LNCaP clone FGC (cell line): Measurements from ENCODE around the gene EHD4.

Experiments
- DNase-seq: peaks from one replicate; pipeline ENCODE4 v3.0.0-alpha.2; 2011; ENCODE audit warnings: low read depth
- H3K4me3 ChIP-seq: 2 replicates; pipeline ENCODE4 v1.5.1; 2011; ENCODE audit warnings: mild to moderate bottlenecking, low read depth, low read length, control low read depth
- TF ChIP-seq, protein P1 (sequence below): IDR thresholded peaks from 2 replicates; pipeline ENCODE4 v1.5.1; 2012; ENCODE audit warnings: mild to moderate bottlenecking; ENCODE audit not compliant: control insufficient read depth, insufficient read depth; ENCODE audit errors: extremely low read depth

Gene EHD4

DNA sequence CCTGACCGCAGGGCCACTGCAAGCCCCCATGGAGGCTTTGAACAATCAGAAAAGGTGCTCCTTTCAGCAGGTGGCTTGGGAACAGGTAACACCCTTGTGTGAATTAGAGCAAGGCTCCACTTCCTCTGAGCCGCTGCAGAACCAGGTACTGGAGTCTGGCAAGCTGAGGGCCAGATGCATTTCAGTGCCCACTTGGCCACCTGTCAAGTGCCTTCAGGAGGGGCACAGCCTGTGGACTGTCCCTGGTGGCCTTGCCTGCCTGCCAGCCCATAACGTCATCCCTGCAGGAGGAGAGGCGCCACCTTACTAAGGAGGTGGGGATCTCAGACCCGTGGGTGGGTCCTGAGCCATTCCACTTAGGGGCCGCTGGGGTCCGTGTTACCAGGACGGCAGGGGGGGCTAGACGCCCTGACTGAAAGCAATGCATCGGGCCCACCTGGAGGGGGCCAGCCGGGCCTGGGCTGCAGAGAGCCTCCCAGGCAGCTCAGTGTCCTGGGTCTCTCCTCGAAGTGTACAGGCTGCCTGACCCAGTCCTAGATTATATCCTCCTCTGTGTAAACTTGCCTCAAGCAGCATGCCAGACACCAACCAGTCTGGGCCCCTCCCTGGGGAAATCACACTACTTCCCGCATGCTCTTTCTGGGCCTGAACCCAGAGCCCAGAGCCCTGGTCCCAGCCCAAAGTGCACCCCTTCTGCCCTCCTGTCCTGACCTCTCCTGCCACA, 94.6 kb downstream of the EHD4 start:
- no peak for DNase-seq

GRCh38 chr15:41876689-41877088, 95.7 kb downstream of the EHD4 start:
- TF ChIP-seq, protein P1, sequence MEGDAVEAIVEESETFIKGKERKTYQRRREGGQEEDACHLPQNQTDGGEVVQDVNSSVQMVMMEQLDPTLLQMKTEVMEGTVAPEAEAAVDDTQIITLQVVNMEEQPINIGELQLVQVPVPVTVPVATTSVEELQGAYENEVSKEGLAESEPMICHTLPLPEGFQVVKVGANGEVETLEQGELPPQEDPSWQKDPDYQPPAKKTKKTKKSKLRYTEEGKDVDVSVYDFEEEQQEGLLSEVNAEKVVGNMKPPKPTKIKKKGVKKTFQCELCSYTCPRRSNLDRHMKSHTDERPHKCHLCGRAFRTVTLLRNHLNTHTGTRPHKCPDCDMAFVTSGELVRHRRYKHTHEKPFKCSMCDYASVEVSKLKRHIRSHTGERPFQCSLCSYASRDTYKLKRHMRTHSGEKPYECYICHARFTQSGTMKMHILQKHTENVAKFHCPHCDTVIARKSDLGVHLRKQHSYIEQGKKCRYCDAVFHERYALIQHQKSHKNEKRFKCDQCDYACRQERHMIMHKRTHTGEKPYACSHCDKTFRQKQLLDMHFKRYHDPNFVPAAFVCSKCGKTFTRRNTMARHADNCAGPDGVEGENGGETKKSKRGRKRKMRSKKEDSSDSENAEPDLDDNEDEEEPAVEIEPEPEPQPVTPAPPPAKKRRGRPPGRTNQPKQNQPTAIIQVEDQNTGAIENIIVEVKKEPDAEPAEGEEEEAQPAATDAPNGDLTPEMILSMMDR, result no peak
- DNase-seq, result no peak
- H3K4me3 ChIP-seq, result no peak overlapping the region

More for the DNA sequence above, 94.6 kb downstream of the EHD4 start:
- TF ChIP-seq, protein P1, result no peak
- no peak overlapping the region for H3K4me3 ChIP-seq

GRCh38 chr15:41876007-41876406, 96.3 kb downstream of the EHD4 start:
- TF ChIP-seq, protein P1, result no peak
- no peak for DNase-seq
- H3K4me3 ChIP-seq, result no peak overlapping the region

GRCh38 chr15:41874736-41875135, 97.6 kb downstream of the EHD4 start:
- TF ChIP-seq, protein P1, result no peak

DNA sequence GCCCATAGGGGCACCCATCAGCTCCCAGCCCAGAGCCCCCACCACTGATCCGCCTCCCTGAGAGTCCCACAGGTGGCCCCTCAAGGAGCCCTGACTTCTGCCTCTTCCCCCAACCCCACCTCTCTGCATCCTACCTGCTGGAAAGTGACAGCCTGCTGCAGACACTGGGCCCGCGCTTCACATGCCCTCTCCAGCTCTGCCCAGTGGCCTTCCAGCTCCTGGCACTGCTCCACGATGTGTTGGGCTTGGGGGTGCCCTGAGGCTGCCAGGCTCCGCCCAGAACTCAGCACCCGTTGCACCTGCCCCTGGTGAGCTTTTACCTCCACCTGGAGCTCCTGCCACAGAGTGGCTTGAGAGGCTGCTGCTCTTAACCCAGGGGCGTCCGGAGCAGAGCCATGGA, 98.6 kb downstream of the EHD4 start:
- no peak for DNase-seq
- H3K4me3 ChIP-seq, result no peak overlapping the region
- TF ChIP-seq, protein P1, result no peak

More at GRCh38 chr15:41874736-41875135, 97.6 kb downstream of the EHD4 start:
- no peak for DNase-seq
- no peak overlapping the region for H3K4me3 ChIP-seq

DNA sequence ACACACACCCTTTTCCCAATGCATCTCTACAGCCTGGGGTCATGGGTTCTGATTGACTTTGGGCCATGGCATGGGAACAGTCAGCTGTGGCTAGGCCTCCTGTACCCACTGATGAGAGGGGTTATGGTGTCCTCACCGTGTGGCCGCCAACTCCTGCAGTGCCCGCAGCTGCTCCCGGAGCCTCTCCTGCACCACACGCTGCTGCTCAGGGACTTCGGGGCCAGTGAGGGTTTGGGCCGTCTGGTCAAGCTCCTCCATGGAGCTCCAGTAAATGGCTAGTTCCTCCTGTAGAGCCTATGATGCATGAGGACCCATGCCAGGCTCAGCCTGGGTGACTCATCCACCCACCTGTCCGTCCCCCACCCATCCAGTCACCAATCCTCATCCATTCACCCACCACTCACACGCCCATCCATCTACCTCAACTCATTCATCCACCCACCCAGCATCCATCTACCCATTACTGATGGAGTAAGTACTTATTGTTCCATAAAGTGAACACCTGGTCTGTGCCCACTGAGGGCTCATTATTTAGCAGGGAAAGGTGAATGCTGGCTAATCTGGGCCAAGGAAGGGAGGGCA, 100.1 kb downstream of the EHD4 start:
- no peak overlapping the region for H3K4me3 ChIP-seq
- TF ChIP-seq, protein P1, result no peak
- DNase-seq, result no peak
